T-helper 17 cell (primary cell): ENCODE measurements around the gene KCNQ5. TPM values are rescaled to one million over a fixed set of nuclear protein-coding genes. Genes with fewer than 3 reads are reported as not detected.
"Not testable (repeated sequence)": the region's sequence is repeated elsewhere in the genome, so short reads cannot be mapped to it uniquely, and the experiment has no call there.

Source experiments
- ATAC-seq: fragments of 150-1000 bp; cut with Tn5 transposase; 2 replicates; pipeline ENCODE4 v1.10.0; 2021; ENCODE audit warnings: mild to moderate bottlenecking, moderate library complexity
- DNase-seq, 3 donors: peaks; one replicate each; pipeline versions ENCODE4 v3.0.0 to v3.0.0-alpha.2; 2020 to 2021
- H3K9me3 ChIP-seq: one replicate; pipeline ENCODE4 v1.7.0; 2013; ENCODE audit warnings: low read length, mild to moderate bottlenecking; ENCODE audit not compliant: control insufficient read depth, poor library complexity, severe bottlenecking
- H3K27ac Mint-ChIP-seq: one replicate; pipeline ENCODE4 v1.8.0; 2022; ENCODE audit warnings: mild to moderate bottlenecking, moderate library complexity, mixed read lengths
- H3K27me3 Mint-ChIP-seq: one replicate; pipeline ENCODE4 v1.8.0; 2022; ENCODE audit warnings: mixed read lengths
- H3K36me3 Mint-ChIP-seq: one replicate; pipeline ENCODE4 v1.8.0; 2022; ENCODE audit warnings: low read depth, mixed read lengths
- H3K4me1 Mint-ChIP-seq: one replicate; pipeline ENCODE4 v1.8.0; 2022; ENCODE audit warnings: mild to moderate bottlenecking, mixed read lengths
- H3K4me3 Mint-ChIP-seq: one replicate; pipeline ENCODE4 v1.8.0; 2022; ENCODE audit warnings: mild to moderate bottlenecking, moderate library complexity, mixed read lengths
- total RNA-seq, 4 donors: library from RNA in 2 of 4; stranded (reverse) in 2 of 4; gene quantifications; one replicate each; pipeline ENCODE4 v1.2.3 and lab custom pipeline; 2022 to 2026

The KCNQ5 gene
- total RNA-seq, 2 donors from 2014 or later, result 1.5 to 3.3 TPM

- H3K36me3 Mint-ChIP-seq, result not testable (repeated sequence)
Measured at GRCh38 chr6:73233971-73234370, 612.1 kb downstream of the KCNQ5 start.

DNA sequence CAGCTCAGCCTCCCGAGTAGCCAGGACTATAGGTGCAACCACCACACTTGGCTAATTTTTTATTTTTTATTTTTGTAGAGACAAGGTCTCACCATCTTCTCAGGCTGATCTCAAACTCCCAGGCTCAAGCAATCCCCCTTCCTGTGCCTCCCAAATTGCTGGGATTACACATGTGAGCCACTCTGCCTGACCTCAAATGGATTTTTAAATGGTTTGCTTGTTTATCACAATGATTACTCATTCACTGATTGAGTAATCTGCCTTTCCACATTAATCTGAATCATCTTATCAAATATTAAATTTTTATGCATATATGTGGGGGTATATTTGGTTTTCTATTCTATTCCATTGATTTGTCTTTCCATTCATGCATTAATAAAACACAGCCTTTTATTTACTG is 612.9 kb downstream of the KCNQ5 start:
- Mint-ChIP-seq H3K36me3 (no peaks in the 10 kb centered on the region), H3K27ac (no peak overlapping the region), H3K4me1 (no peaks in the 10 kb centered on the region), H3K4me3 (no peak overlapping the region), H3K27me3 (no peaks in the 10 kb centered on the region)
- DNase-seq (no peak), ATAC-seq (no peak)
- no peaks in the 10 kb centered on the region for H3K9me3 ChIP-seq

More at GRCh38 chr6:73233971-73234370, 612.1 kb downstream of the KCNQ5 start:
- not testable (repeated sequence) for H3K9me3 ChIP-seq, H3K4me3 Mint-ChIP-seq, H3K27ac Mint-ChIP-seq, DNase-seq, H3K4me1 Mint-ChIP-seq, ATAC-seq, H3K27me3 Mint-ChIP-seq

DNA sequence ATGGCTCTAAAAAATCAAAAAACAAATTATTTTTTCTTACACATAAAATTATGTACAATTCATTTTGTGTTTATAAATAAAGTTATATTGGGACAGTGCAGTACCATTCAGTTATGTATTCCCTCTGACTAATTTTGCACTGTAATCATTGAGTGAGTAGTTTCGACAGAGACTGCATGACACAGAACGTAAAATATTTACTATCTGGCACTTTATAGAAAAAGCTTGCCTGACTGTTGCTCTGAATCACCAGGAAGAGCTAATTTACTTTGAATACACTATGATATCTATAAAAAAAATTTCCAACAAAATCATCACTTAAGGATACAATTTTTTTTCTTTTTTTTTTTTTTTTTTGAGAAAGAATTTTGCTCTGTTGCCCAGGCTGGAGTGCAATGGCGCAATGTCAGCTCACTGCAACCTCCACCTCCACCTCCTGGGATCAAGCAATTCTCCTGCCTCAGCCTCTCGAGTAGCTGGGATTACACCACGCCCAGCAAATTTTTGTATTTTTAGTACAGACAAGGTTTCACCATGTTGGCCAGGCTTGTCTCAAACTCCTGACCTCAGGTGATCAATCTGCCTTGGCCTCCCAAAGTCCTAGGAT is 614.4 kb downstream of the KCNQ5 start:
- H3K27ac Mint-ChIP-seq, result no peak overlapping the region
- no peak overlapping the region for H3K4me3 Mint-ChIP-seq
- no peaks in the 10 kb centered on the region for H3K36me3 Mint-ChIP-seq
- no peaks in the 10 kb centered on the region for H3K27me3 Mint-ChIP-seq
- ATAC-seq (no peak), DNase-seq (no peak)
- no peaks in the 10 kb centered on the region for H3K4me1 Mint-ChIP-seq
- H3K9me3 ChIP-seq, result no peaks in the 10 kb centered on the region

- Mint-ChIP-seq H3K36me3 (peaks cover 2% of the 10 kb centered on the region), H3K4me1 (no peaks in the 10 kb centered on the region), H3K27ac (no peak overlapping the region), H3K4me3 (no peak overlapping the region), H3K27me3 (peaks cover 25% of the 10 kb centered on the region)
- H3K9me3 ChIP-seq, result no peaks in the 10 kb centered on the region
- DNase-seq (no peak), ATAC-seq (no peak)
Measured at GRCh38 chr6:73240730-73241129, 618.9 kb downstream of the KCNQ5 start.

DNA sequence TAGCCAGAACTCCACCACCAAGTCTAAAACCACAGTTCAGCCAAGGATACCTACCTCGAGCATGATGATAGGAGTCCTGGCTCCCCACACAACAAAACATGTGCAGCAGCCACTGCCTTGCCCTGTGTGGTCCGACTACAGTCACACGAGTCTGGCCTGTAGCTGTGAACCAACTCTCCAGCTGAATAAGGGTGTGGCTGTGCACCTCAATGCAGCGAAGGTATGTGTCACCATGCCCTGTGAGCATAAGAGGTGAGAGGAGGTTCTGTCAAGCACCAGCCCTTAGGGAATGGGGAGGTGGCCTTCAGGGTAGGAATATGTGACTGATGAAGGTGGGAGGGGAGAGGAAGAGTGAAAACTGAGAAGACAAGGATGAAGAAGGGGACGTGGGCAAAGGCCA is 620.1 kb downstream of the KCNQ5 start:
- H3K4me3 Mint-ChIP-seq, result no peak overlapping the region
- ATAC-seq, result no peak
- no peak for DNase-seq
- H3K36me3 Mint-ChIP-seq, result peaks cover 2% of the 10 kb centered on the region
- H3K27me3 Mint-ChIP-seq, result peaks cover 25% of the 10 kb centered on the region
- H3K4me1 Mint-ChIP-seq, result no peaks in the 10 kb centered on the region
- no peak overlapping the region for H3K27ac Mint-ChIP-seq
- H3K9me3 ChIP-seq, result no peaks in the 10 kb centered on the region
